ENCODE results near the gene NAXE.

GRCh38 chr1:156600733-156601121 lies 9.2 kb downstream of the NAXE start:
- no peak for TF ChIP-seq EZH2 (IDR thresholded peaks at IDR 0.05)
- TF ChIP-seq, protein P1, sequence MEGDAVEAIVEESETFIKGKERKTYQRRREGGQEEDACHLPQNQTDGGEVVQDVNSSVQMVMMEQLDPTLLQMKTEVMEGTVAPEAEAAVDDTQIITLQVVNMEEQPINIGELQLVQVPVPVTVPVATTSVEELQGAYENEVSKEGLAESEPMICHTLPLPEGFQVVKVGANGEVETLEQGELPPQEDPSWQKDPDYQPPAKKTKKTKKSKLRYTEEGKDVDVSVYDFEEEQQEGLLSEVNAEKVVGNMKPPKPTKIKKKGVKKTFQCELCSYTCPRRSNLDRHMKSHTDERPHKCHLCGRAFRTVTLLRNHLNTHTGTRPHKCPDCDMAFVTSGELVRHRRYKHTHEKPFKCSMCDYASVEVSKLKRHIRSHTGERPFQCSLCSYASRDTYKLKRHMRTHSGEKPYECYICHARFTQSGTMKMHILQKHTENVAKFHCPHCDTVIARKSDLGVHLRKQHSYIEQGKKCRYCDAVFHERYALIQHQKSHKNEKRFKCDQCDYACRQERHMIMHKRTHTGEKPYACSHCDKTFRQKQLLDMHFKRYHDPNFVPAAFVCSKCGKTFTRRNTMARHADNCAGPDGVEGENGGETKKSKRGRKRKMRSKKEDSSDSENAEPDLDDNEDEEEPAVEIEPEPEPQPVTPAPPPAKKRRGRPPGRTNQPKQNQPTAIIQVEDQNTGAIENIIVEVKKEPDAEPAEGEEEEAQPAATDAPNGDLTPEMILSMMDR (IDR thresholded peaks at IDR 0.05): no peak
- no peak for TF ChIP-seq EZH2phosphoT487 (IDR thresholded peaks at IDR 0.05)

Data from neural progenitor cell (in vitro differentiated cells).